Glomerular endothelial cell (primary cell): Measurements from ENCODE around the gene WAC. TPM values are rescaled to one million over a fixed set of nuclear protein-coding genes. Genes with fewer than 3 reads are reported as not detected.

Experiments
- DNase-seq: peaks from one replicate; pipeline ENCODE4 v3.0.0-alpha.2; 2011; ENCODE audit warnings: low read depth, low spot score; ENCODE audit errors: extremely low read depth
- total RNA-seq: library from RNA; depleted of rRNA; stranded (reverse); fragments of >200 nt; gene quantifications from 2 replicates; pipeline ENCODE4 v1.2.3, GENCODE V29; 2015

Gene WAC
- total RNA-seq, 1 donor from 2014 or later = 86.3 TPM

DNA sequence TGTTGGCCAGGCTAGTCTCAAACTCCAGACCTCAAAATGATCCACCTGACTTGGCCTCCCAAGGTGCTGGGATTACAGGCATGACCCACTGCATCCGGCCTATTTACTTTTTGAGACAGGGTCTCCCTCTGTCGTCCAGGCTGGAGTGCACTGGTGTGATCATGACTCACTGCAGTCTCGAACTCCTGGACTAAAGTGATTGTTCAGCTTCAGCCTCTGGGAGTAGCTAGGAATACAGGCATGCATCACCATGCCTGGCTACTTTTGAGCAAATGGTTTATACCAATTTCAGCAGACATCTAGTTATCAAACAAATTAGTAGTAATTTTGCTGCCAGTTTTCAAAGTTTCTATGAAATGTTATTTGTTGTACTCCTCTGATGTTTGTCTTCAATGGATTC, 2.2 kb upstream of the WAC start:
- no peak for DNase-seq

GRCh38 chr10:28533186-28533564, 257 bp downstream of the WAC start:
- DNase-seq = no peak

DNA sequence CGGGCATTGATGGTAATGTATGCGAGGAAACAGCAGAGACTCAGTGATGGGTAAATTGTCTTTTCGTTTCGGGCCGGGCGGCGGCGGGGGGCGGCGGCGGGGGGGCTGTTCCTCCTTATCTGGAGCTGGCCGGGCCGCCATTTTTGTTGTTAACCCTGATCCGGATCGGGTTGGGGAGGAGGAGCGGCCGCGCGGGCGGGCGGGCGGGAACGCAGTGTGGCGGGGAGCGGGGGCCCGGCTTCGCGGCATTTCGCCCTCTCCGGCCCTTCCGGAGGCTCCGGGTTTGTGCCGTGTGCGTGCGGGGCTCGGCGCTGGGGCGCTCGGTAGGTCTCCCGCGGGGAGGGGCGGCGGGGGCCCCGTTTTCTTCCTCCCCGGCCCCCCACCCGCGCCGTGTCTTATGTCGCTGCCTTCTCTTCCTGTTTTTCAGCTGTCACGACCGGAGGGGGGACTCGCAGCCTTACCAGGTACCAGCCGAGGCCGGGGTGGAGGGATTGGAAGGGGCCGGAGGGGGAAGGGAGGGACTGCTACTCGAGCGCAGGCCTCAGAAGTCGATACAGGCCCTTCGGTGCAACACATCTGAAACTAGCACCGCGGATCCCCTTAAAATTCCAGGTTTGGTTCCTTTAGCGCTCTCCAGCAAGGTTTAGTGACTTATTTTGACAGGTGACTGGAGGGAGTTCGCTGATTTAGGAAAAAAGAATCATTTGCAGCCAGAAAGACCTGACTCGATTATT, 820 bp downstream of the WAC start:
- no peak for DNase-seq

DNA sequence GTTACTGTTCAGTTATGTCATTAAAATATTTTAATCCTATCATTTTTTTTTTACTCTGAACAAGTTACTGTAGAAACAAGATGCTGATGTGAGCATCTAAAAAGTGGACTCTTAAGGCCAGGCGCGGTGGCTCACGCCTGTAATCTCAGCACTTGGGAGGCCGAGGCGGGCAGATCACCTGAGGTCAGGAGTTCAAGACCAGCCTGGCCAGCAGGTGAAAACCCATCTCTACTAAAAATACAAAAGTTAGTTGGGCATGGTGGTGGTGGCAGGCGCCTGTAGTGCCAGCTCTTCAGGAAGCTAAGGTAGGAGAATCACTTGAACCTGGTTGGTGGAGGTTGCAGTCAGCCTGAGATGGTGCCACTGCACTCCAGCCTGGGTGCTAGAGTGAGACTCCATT, 2.9 kb downstream of the WAC start:
- no peak for DNase-seq

- DNase-seq = no peak
Measured at GRCh38 chr10:28538595-28538994, 5.7 kb downstream of the WAC start.

DNA sequence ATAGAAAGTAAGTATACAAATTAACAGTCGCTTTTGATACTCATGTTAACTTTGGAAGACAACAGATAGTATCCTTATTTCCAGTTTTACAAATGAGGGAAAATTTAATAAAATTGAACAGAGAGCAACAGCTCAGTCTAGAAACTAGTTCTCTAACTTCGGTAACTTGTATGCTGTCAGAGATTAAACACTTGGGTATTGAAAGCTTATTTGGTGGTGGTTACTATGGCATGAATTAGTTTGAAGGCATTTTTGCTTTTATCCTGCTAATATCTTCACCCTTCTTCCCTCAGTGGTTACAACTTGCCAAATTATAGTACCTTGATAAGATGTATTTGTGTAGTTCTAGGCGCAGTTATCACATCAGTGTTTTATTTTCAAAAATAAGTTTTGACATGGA, 7.2 kb downstream of the WAC start:
- DNase-seq = no peak

DNA sequence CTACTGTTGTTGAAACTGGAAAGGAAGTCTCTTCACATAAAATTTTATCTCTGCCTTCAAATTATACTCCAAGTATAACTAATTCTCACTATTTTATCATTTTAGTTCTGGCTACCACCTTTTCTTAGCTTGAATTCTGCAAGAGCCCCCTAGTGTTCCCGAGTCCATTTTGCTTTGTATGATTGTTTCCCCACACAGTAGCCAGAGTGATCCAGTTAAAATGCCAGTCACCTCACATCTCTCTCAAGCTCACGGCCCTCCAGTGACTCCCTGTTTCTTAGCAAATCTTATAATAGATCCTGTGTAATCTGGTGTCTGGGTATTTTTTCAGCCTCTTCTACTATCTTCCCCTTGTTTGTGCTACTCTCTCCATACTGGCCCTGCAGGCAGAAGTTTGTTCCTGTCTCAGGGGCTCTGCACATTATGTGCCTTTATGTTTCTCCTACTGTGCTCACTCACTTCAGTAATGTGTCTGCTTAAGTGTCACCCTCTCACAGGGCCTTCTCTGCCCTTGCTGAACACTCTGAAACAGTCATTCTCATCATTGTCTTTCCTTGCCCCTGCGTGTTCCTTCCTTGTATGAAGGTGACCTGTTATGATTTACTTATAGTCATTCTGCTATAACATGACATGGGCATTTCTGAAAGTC, 8.9 kb downstream of the WAC start:
- no peak for DNase-seq

DNA sequence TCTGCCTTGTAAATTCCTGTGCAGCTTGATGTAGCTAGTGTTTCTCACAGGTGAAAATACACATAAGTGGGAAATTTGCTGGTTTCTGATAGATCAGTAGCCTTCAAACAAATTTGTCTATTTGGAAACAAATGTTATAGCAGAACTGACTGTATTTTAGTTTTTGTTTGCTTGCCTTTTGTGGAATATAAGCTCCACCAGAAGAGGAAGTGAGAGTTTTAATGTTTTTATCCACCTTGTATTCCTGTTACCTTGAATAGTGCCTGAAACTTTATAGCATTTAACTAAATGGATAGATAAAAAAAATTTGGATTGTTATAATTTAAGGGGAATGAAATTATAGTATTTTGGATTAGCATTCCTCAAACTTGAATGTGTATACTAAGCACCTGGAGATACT, 9.8 kb downstream of the WAC start:
- DNase-seq = no peak

GRCh38 chr10:28544058-28544457, 11.1 kb downstream of the WAC start:
- DNase-seq = no peak

DNA sequence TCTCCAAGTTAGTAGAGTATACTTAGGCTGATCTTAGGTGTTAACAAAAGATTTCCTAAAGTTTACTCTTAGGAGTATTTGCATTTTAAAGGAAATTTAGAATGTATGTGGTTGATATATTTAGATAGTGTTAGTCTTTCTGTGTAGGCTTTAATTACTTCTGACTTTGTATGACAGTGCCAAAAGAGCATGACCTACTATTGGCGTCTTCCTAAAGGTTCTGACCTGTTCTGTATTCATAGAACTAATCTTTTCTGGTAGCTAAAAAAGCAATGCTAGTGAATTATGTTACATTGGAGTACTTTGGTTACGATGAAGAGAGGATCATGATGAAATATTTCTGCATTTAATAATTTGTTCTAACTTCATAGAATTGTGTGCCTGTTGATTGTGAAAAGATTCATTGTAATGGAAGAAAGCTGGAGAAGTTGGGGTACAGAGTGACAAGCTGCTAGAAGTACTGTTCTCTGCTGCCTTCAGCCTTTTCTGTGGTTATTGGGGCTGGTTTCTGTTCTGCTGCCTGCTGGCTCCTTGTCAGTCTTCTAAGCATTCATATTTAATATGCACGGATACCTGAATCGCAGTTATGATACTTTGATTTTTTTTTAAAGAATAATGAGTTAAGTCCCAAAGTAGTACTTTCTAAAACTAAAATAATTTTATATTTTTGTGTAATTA, 13.2 kb downstream of the WAC start:
- DNase-seq = no peak

- DNase-seq = no peak
Measured at GRCh38 chr10:28548781-28549498, 16.0 kb downstream of the WAC start.

GRCh38 chr10:28551086-28551485, 18.2 kb downstream of the WAC start:
- no peak for DNase-seq

GRCh38 chr10:28552775-28553174, 19.9 kb downstream of the WAC start:
- no peak for DNase-seq

DNA sequence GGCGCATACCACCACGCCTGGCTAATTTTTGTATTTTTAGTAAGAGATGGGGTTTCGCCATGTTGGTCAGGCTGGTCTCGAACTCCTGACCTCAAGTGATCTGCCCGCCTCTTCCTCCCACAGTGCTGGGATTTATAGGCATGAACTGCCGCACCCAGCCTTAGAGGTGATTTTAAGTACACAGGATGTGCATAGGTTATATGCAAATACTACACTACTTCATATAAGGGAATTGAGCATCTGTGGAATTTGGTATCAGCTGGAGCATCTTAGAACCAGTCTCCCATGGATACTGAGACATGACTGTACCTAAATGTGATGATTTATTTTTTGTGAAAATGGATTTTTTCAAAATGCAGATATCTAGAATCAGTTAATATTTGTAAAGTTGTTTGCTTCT, 21.1 kb downstream of the WAC start:
- DNase-seq = no peak

GRCh38 chr10:28554952-28555351, 22.0 kb downstream of the WAC start:
- DNase-seq = no peak

DNA sequence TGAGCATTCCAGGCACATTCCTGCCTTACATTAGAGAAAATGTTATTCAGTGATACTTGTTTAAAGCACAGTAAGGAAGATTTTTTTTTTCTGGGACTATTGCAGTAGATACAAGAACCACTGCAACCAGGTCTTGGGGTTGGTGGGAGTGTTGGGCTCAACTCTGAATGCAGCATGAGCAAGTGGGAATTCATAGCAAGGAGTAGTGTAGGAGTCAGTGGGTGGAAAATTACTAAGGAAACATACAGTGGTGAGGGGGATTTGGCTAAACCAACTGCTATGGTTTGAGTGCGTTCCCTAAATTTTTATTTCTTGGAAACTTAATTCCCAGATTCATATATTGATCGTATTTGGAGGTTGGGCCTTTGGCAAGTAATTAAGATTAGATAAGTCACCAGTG, 22.4 kb downstream of the WAC start:
- DNase-seq = no peak

- no peak for DNase-seq
Measured at GRCh38 chr10:28556142-28556541, 23.2 kb downstream of the WAC start.

DNA sequence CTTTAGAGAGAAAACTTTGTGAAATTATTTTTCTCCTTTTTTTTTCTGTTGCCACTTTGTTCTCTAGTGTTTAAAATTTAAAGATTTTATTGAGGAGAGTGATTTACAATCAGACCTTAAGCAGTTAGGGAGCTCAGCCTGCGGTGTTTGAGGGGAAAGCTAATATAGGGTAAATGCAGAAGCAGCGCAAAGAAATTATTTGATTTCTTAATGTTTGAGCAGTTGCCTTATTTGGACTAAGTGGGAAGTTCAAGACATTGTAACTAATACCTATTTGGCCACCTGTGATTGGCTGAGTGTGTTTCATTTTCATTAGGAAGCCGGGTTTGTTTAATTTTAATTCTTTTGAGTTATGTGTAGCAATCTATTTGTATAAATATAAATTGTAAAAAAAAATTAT, 25.3 kb downstream of the WAC start:
- DNase-seq = no peak

GRCh38 chr10:28558923-28559508, 26.1 kb downstream of the WAC start:
- DNase-seq = no peak

GRCh38 chr10:28559618-28560017, 26.7 kb downstream of the WAC start:
- no peak for DNase-seq

GRCh38 chr10:28560617-28561016, 27.7 kb downstream of the WAC start:
- DNase-seq = no peak
